ENCODE measurements around the gene CBX7.
"Not testable (repeated sequence)": the region's sequence is repeated elsewhere in the genome, so short reads cannot be mapped to it uniquely, and the experiment has no call there.

The CBX7 gene

DNA sequence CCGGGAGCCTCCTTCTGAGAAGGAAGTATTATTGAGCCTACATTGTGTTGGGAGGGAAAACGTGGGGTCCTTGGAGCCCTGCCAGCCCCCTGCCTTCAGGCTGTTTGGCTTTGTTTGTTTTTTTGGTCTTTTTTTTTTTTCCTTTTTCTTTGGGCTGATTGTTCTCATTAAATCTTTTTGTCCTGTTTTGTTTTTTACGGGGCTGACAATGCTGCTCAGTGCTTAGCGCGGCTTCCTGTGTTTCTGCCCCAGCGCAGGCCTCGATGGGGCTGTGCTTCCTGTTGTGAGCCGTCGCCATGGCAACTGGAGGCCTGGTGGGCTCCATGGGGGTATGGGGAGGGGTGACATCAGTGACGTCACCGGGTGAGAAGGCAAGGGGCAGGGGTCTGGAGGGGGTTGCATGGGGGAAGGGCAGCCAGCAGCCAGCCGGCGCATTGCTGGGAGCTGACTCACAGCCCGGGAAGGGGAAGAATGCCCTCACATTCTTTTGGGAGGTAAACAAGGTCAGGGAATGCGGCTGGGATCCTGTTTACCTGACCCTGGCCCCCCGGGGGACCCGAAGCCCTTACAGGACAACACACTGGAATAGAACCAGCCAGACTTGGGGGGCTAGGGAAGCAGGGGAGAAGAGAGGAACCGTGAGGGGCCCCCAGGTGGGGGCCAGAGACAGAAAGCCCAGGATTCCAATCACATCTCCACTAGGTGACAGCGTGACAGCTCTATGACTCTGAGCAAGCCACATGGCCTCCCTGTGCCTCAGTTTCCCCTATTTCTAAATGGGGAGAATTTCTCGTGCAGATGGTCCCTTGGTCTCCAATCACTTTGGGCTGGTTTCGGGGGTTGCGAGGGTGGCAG, 22.2 kb upstream of the CBX7 start:
- peak; percentile 35 for DNase-seq (ENCODE audit: low read depth)

DNA sequence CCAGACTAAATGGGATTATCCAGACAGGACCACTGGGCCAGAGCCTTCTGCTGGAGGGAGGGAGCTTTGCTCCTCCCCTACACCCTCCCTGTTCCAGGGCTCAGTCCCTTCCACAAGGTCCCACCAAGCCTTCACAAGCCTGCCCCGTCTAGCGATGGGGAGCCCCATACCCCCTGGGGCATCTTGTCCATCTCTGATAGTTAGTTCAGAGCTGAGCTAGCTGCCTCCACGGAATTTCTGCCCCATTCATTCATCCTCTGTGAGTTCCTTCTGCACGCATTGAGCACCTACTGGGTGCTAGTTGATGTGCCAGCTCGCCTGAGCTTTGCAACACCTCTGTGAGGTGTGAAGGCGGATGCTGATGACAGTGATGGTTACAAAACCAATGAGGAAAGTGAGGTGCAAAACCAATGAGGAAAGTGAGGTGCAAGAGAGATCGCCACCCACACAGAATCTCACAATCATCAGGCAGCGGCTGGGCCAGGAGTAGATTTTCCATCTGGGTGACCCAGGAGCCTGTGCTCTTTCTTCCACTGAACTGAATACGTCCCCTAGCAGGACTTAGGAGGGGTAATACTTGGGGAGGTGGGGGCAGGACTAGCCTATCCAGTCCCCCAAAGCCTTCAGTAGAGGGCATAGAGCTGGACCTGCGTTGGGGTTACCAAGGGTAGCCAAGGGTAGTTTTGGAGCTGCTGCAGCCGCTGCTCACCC, 21.5 kb upstream of the CBX7 start:
- DNase-seq (ENCODE audit: low read depth): no peak

DNA sequence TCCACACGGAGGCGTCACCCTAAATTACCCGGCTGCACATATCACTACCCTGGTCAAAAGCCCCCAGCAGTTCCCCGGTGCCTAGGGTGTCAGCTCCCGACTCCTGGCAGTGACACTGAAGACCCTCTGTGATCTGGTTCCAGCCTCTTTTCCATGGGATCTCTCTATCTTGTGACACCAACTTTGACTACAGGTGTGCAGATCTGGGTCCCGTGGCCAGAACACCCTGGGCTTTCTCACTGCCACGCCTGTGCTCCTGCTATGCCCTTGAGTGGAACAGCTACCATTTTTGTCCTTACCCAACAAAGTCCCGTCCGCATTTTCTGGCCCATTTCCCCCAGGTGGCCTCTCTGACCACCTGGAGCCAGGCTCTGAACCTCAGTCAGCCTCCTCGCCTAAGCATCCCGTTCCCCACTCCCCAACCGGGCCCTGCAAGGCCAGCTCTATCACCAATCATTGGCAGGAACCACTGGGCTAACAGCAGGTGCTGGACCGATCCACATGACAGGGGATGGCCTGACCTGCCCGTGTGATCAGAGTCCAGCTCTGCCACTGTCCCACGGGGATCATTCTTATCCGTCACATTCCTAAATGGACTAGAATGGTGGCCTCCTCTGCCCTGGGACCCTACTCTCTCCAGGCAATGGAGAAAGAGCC, 20.7 kb upstream of the CBX7 start:
- no peak for DNase-seq (ENCODE audit: low read depth)

DNA sequence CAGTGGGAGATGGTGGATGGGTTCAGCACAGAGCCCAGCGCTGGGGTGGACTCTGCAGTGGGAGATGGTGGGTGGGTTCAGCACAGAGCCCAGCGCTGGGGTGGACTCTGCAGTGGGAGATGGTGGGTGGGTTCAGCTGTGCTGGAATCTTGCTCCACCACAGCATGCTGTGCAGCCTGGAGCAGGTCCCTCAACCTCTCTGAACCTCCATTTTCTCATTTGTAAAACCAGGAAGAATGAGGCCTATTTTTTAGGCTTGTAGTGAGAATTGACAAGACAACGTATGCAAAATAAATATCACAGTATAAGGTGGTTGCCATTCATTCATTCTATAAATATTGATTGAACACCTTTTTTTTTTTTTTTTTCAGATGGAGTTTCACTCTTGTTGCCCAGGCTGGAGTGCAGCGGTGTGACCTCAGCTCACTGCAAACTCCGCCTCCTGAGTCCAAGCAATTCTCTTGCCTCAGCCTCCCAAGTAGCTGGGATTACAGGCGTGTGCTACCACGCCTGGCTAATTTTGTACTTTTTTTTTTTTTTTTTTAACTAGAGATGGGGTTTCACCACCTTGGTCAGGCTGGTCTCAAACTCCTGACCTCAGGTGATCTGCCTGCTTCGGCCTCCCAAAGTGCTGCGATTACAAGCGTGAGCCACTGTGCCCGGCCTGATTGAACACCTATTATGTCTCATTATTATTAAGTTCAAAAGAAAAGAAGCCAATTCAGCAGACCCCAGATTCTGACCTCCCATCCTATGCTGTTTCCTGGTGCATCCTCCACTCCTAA, 20.0 kb upstream of the CBX7 start:
- not testable (repeated sequence) for DNase-seq (ENCODE audit: low read depth)

DNA sequence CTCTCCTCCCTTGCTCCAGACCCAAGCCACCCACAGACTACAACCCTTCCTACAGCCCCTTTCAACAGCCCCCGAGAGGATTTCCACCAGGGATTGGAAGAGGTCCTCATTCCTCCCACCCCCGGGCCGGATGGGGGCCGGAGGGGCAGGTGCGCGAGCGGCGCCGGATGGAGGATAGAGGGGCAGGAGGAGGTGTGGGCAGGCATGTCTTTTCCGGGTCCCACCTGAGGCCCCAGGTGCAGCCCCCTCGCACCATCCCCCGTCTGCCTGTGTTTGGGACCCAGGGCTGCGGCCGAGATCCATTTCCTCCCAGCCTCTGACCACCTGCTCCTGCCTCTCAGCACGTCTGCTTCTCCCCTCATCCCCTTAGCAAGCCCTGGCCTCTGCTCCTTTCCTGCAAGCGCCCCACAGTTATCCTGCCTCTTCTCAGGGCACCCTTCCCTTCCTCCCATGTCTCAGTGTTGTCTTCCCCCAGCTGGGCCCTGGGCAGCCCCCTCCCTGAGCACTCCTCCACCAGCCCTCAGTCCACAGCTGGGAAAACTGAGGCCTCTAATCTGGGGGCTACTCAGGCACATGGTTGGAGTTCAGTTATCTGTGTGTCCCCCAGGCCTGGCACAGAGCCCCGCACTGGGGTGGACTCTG, 19.3 kb upstream of the CBX7 start:
- DNase-seq (ENCODE audit: low read depth): no peak

DNA sequence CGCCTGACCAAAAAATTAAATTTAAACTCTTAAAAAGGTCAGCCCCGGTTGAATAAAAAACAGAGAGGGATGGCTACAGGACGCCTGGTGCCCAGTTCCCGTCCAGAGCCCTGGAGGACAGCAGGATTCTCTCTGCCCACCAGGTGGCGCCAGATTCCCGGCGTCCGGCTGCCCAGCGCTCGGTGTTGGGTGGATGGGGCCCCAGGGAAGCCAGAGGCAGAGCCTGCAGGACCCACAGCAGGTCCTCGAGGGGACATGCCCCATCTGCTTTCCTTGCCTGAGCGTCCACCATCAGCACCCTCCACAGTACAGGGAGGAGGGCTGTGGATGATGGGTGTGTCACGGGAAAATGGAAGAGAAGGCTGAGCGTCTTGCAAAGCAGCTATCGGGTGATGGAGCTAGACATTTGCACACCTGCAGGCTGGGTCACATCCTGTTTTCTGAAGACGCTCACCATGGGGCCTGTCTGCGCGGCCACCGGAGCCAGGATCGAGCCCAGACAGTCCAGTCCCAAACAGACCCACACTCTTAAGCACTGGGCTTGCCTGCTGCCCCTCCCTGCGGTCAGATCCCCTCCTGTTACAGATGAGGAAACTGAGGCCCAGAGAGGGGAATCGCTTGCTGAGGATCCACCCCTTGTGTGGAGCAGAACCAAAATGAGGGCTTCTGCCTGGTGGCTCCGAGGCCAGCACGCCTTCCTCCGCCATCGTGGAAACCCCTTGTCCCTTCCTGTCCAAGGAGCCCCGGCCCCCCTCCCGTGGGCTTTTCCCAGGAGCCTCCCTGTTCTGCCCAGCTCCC, 18.5 kb upstream of the CBX7 start:
- peak; percentile 75 for DNase-seq (ENCODE audit: low read depth)

DNA sequence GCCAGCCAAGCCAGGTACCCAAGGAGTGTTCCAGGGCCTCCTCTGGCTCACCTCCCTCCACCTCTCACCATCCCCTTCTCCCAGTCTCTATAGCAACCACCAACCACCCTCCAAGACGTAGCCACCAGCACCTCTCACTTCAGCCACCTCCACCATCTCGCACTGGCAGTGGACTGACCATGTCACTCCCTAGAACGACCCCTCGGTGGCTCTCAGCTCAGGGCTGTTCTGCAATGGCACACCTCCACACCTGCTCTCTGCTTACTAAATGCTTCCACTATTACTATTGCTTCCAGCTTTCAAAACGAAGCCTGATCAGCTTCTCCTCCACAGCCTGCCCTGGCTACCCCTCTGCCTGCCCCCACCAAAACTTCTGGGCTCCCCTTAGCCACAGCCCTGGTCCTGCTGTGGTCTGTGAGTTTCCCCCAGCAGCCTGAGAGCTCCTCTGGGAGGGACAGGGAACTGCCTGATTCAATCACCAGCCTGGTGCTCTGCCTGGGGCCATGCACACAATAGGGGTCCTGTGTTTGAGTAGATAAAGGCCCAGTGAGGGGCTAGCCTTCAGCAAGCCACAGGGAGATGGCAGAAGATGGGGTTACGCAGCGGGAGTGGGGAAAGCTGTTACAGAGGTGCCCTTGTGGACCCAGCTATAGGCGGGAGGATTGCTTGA, 17.5 kb upstream of the CBX7 start:
- no peak for DNase-seq (ENCODE audit: low read depth)

DNA sequence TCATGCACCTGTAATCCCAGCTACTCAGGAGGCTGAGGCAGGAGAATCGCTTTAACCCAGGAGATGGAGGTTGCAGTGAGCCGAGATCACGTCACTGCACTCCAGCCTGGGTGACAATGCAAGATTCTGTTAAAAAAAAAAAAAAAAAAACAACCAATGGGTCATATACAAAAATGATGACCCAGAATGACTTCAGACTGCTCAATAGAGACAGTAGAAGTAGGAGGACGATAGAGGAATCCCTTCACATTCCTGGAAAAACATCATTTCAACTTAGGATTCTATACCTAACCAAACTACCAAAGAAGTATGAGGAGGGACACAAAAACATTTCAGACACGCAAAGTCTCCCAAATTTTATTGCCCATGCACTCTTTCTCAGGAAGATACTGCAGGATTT, 14.1 kb upstream of the CBX7 start:
- DNase-seq (ENCODE audit: low read depth): no peak

DNA sequence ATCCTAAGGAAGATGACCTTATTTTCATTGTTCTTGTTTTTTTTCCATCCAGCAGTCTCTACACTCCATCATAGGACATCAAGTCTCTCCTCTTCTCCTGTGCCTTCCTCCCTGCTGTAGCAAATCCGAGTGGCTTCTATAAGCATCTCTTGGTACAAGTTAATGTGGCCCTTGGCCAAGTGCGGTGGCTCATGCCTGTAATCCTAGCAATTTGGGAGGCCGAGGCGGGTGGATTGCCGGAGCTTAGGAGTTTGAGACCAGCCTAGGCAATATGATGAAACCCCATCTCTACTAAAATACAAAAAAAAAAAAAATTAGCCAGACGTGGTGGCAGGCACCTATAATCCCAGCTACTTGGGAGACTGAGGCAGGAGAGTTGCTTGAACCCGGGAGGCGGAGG, 3.6 kb upstream of the CBX7 start:
- DNase-seq (ENCODE audit: low read depth): not testable (repeated sequence)

DNA sequence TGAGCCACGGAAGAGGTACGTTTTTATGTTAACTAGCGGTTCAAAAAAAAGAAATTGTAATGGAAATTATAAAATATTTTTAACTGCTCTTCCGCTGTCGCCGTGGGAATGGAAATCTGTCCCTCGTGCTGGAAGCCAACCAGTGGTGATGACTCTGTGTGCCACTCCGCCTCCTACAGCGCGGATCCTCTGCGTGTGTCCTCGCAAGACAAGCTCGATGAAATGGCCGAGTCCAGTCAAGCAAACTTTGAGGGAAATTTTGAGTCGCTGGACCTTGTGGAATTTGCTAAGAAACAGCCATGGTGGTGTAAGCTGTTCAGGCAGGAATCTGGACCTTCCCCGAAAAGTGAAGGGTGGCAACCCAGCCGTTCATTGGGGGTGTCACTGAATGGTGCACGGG, 2.9 kb upstream of the CBX7 start:
- DNase-seq (ENCODE audit: low read depth): no peak

DNA sequence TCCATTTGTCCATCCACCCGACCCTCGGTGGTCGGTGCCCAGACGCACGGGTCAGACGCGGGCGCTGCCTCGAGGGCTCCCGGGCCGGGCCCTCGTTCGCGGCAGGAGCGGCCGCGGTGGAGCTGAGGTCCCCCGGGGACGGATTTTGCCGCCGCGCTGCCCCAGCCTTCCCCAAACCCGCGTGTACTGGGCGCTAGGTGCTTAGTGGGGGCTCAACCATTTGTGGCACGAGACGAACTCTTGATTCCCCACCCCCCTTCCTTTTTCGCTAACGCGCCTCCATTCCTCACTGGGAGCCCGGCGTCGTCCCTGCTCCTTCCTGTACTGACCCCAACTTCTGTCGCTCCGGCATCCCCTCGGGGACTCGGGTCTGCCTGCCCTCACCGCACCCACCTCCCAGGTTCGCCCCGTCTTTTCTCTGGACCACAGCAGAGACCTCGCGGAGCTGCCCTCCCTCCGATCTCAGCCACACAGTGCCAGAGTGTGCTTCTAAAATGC, 789 bp upstream of the CBX7 start:
- no peak for DNase-seq (ENCODE audit: low read depth)

DNA sequence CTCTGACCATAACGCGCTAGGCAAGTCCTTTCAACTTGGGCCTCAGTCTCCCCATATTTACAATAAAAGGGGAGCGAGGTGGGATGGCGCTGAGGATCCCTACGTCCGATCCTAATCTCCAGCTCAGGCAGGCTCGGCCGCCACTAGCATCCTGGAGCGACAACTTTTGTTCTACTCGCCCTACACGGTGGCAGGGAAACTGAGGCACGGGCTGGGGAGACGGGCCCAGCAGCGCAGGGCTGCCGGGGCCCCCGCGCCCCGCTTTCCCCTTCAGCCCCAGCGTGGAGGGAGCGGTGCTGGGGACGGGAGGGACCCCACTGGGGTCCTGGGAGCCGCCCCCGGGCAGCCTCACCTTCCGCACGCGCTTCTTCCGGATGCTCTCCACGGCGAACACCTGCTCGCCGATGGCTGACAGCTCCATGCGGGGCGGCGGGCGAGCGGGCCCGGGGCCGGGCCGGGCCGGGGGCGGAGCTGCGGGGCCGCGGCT, 413 bp downstream of the CBX7 start:
- no peak for DNase-seq (ENCODE audit: low read depth)

DNA sequence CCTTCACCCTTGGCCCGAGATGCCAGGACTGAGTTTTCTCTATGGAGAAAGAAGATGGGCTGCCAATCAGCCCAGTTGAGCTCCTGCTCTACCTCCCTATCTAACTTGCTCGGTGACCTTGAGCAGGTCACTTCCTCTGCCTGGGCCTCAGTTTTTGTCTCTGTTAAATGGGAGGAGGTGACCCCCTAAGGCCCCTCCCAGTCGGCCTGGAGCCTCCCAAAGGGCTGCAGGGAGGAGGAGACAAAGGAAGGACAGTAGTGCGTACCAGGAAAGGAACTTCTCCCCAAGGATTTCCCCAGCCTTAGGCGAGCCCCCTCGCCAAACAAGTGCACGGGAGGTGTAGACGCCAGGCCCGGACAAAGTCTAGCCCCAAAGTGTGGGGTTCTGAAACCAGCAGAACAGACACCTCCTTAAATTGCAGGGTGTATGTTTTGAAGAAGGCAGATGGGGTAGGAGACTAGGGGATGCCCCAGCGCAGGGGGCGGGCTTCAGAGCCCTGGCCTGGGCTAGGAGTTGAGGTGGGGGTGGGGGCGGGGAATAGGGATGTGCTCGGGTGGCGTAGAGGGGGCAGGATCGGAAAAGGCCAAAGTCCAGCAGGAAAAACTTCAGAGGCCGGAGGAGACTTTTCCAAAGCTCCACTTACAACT, 1.0 kb downstream of the CBX7 start:
- no peak for DNase-seq (ENCODE audit: low read depth)

DNA sequence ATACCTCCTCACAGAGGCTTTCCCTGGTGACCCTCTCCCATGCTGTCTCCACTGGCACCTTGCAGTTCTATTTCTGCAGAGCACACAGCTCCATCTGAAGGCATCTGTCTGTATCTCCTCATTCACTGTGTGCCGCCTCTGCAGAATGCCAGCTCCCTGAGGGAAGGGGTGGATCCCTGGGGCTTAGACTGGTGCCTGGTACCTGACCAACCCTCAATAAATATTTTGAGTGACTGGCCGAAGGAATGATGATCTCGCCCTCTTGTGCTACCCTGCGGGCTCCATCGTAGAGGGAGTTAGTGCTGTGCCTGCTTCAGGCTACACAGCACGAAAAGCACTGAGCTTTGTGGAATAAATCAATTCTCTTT, 1.6 kb downstream of the CBX7 start:
- no peak for DNase-seq (ENCODE audit: low read depth)

DNA sequence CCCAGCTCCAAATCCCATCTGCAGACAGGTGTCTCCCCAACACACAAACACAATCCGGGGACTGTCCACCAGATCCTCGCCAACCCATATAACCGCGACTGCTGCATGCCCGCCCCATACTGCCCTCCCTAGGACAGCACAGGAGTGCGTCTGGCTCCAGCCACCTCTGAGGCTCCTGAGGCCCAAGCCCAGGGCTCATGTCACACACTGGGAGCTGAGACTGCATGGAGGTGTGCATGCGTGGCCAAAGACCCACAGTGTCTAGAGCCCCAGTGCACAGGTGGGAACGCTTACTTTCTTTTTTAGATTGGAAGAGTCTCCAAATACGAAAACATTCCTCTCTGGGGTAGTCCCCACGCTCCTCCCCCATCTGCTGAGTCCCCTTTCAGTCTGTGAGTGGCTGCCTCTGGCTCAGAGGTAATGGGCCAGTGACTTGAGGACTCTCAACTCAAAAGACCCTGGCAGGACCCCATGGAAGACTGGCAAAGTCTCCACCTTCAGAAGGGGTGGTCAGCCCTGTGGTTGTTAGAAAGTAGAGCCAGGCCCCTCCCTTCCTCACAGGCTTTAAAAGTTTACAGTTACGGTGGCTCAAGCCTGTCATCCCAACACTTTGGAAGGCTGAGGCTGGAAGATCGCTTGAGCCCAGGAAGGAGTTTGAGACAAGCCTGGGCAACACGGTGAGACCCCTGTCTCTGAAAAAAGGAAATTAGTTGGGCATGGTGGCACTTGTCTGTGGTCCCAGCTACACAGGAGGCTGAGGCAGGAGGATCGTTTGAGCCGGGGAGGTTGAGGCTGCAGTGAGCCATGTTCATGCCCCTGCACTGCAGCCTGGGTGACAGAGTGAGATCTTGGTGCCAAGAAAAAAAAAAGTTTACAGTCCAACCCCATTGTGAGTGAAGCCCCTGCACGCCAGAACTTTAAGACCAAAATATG, 2.3 kb downstream of the CBX7 start:
- DNase-seq (ENCODE audit: low read depth): no peak

DNA sequence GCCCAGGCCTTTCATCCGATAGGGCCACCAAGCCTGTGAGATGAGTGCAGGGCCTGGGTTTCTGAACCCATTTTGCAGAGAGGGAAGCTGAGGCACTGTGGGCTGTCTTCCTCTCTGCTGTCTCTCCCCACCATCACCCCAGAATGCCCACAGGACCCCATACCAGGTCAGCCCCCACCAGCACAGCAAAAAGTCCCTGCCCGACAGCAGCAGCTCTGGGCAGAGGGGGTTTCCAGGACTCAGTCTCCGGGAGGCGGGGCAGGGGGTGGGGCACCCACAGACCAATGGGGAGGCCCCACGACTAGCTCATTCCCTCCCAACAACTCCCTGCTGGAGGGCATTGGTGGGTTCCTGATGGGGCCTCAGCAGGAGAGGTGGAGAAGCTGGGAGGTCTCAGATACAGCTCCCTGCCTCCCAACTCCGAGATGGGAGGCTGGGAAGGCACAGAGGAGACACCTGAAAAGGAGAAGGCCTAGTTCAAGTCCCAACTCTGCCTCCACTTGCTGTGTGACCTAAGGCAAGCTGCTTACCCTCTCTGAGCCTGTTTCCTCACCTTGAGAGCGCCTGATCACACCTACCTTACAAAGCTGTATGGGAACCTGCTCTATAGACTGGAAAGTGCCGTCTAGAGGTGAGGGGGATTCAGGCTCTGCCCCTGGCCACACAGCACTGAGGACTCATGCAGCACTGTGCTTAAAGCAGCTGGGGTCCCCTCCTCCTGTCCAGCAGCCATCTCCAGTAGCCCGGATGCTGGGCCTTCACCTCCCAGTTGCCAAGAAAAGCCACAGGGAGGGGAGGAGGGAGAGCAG, 3.5 kb downstream of the CBX7 start:
- peak; percentile 78 for DNase-seq (ENCODE audit: low read depth)

DNA sequence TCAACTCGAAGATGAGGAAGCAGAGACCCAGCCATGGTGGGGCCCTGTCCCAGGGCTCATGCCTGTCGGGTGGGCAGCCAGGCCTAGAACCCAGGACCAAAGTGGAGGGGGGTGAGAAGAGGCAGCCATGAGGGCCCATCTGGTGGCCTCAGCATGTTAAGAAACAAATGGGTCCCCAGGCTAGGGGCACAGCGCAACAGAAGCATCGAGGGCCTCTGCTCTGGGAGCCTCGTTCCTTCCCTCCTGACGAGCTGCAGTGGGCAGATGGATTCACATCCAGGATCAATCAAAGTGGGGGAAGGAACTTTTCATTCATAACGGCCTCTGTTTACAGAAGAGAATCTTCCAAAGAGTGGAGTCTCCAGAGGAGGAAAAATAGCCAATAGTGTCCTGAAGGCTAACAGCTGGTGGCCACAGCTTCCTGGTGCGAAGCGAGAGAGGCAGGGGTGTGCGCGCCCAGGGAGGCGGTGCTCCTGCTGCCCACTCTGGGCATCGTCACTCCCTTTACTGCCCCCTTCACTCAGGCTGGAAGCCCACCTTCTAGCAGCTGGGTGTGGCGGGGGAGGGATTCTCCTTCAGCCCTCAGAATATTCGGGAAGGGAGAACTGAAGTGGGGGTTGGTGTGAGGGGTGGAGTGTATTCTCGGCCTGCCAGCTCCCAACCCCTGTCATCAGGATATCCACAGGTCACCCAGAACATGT, 4.3 kb downstream of the CBX7 start:
- DNase-seq (ENCODE audit: low read depth): no peak
